Progenitor cell of endocrine pancreas (in vitro differentiated cells): Measurements from ENCODE around the gene MATN1. TPM values are rescaled to one million over a fixed set of nuclear protein-coding genes. Genes with fewer than 3 reads are reported as not detected.

ENCODE experiments used
- DNase-seq: peaks from one replicate; pipeline ENCODE4 v3.0.0; 2021; ENCODE audit warnings: low spot score; ENCODE audit not compliant: unreplicated experiment
- H3K27ac Mint-ChIP-seq: 2 replicates; pipeline ENCODE4 v1.8.0; 2021; ENCODE audit warnings: mild to moderate bottlenecking, moderate library complexity, mixed read lengths
- H3K27me3 Mint-ChIP-seq: 2 replicates; pipeline ENCODE4 v1.8.0; 2021; ENCODE audit warnings: mixed read lengths
- H3K36me3 Mint-ChIP-seq: 2 replicates; pipeline ENCODE4 v1.8.0; 2022; ENCODE audit warnings: mixed read lengths; ENCODE audit not compliant: insufficient read depth
- H3K4me1 Mint-ChIP-seq: 2 replicates; pipeline ENCODE4 v1.8.0; 2021; ENCODE audit warnings: low read depth, mixed read lengths
- H3K4me3 Mint-ChIP-seq: 2 replicates; pipeline ENCODE4 v1.8.0; 2021; ENCODE audit warnings: low read depth, mild to moderate bottlenecking, moderate library complexity, mixed read lengths
- H3K9me3 Mint-ChIP-seq: 2 replicates; pipeline ENCODE4 v1.8.0; 2021; ENCODE audit warnings: low read depth, mixed read lengths
- total RNA-seq: library from RNA; stranded (reverse); gene quantifications from 2 replicates; pipeline ENCODE4 v1.2.1, GENCODE V29; 2021
- TF ChIP-seq, protein P1 (sequence below): fragments of 200-600 bp; sonication (generic); IDR thresholded peaks from one replicate; pipeline ENCODE4 v1.5.0; 2021; ENCODE audit warnings: antibody characterized with exemption, mild to moderate bottlenecking; ENCODE audit not compliant: unreplicated experiment

Gene MATN1
- total RNA-seq, 1 donor from 2014 or later: 0.14 TPM

DNA sequence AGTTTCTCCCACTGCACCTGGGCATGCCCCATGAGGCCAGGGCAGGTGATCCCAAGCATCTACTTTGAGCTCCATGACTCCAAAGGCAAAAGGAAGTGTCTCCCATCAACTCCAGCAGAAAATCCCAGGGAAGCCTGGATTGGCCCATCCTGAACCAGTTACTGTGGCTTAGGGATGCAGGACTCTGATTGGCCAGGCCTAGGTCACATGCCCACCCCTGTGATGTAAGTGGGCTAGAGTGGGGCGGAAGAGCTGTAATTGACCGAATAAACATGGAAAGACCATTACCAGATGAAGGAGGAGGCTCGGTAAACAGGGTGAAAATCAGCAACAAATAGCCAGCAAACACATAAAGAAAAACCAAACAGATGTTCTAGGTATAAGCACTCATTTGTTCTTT lies 45.2 kb downstream of the MATN1 start:
- H3K36me3 Mint-ChIP-seq: no peaks in the 10 kb centered on the region
- TF ChIP-seq, protein P1, sequence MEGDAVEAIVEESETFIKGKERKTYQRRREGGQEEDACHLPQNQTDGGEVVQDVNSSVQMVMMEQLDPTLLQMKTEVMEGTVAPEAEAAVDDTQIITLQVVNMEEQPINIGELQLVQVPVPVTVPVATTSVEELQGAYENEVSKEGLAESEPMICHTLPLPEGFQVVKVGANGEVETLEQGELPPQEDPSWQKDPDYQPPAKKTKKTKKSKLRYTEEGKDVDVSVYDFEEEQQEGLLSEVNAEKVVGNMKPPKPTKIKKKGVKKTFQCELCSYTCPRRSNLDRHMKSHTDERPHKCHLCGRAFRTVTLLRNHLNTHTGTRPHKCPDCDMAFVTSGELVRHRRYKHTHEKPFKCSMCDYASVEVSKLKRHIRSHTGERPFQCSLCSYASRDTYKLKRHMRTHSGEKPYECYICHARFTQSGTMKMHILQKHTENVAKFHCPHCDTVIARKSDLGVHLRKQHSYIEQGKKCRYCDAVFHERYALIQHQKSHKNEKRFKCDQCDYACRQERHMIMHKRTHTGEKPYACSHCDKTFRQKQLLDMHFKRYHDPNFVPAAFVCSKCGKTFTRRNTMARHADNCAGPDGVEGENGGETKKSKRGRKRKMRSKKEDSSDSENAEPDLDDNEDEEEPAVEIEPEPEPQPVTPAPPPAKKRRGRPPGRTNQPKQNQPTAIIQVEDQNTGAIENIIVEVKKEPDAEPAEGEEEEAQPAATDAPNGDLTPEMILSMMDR: no peak
- no peak overlapping the region for H3K4me3 Mint-ChIP-seq
- no peak for DNase-seq
- H3K4me1 Mint-ChIP-seq: no peaks in the 10 kb centered on the region
- peaks cover 3% of the 10 kb centered on the region for H3K27me3 Mint-ChIP-seq
- no peak overlapping the region for H3K27ac Mint-ChIP-seq
- H3K9me3 Mint-ChIP-seq: peaks cover 16% of the 10 kb centered on the region

GRCh38 chr1:30677471-30677870 lies 45.9 kb downstream of the MATN1 start:
- DNase-seq: no peak
- no peak overlapping the region for H3K27ac Mint-ChIP-seq
- peaks cover 16% of the 10 kb centered on the region for H3K9me3 Mint-ChIP-seq
- TF ChIP-seq, protein P1: no peak
- peaks cover 3% of the 10 kb centered on the region for H3K27me3 Mint-ChIP-seq
- no peak overlapping the region for H3K4me3 Mint-ChIP-seq
- no peaks in the 10 kb centered on the region for H3K36me3 Mint-ChIP-seq
- no peaks in the 10 kb centered on the region for H3K4me1 Mint-ChIP-seq

- Mint-ChIP-seq H3K27me3 (peaks cover 3% of the 10 kb centered on the region), H3K36me3 (no peaks in the 10 kb centered on the region), H3K27ac (no peak overlapping the region), H3K4me1 (no peaks in the 10 kb centered on the region), H3K4me3 (no peak overlapping the region), H3K9me3 (peaks cover 16% of the 10 kb centered on the region)
- DNase-seq: no peak
- TF ChIP-seq, protein P1: no peak
Observed at GRCh38 chr1:30675761-30676160, 47.6 kb downstream of the MATN1 start.

- Mint-ChIP-seq H3K27ac (no peak overlapping the region), H3K4me1 (no peaks in the 10 kb centered on the region), H3K36me3 (no peaks in the 10 kb centered on the region), H3K4me3 (no peak overlapping the region), H3K9me3 (peaks cover 16% of the 10 kb centered on the region), H3K27me3 (peaks cover 3% of the 10 kb centered on the region)
- DNase-seq: no peak
- TF ChIP-seq, protein P1: no peak
Observed at GRCh38 chr1:30675289-30675688, 48.1 kb downstream of the MATN1 start.

DNA sequence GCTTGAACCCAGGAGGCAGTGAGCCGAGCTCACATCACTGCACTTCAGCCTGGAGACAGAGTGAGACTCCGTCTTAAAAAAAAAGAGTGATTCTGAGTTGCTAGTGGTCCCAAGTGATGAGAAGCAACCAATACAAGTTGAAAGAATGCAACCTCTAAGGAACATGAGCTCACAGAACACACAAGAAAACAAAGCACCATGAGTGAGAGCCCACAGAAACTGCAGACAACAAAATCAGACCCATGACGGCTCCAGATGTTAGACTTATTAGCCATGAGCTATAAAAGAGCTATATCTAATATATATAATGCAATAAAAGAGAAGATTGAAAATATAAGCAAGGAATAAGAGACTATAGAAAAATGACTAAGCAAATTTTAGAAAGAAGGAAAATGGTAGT lies 50.0 kb downstream of the MATN1 start:
- TF ChIP-seq, protein P1: no peak
- no peak for DNase-seq
- H3K4me3 Mint-ChIP-seq: no peak overlapping the region
- no peaks in the 10 kb centered on the region for H3K4me1 Mint-ChIP-seq
- peaks cover 3% of the 10 kb centered on the region for H3K27me3 Mint-ChIP-seq
- no peak overlapping the region for H3K27ac Mint-ChIP-seq
- H3K9me3 Mint-ChIP-seq: peaks cover 16% of the 10 kb centered on the region
- no peaks in the 10 kb centered on the region for H3K36me3 Mint-ChIP-seq
